C4-2B (cell line): Measurements from ENCODE around the gene TSTD1.
"Not testable (repeated sequence)": the region's sequence is repeated elsewhere in the genome, so short reads cannot be mapped to it uniquely, and the experiment has no call there.

ENCODE experiments used
- H3K27ac ChIP-seq: fragments of 450-650 bp; 2 replicates; pipeline ENCODE4 v1.5.1; 2017
- CTCF ChIP-seq: fragments of 450-650 bp; conservative IDR thresholded peaks from 2 replicates; pipeline ENCODE4 v1.5.1; 2017; ENCODE audit warnings: mild to moderate bottlenecking
- ZFX ChIP-seq: fragments of 450-650 bp; IDR thresholded peaks from 2 replicates; pipeline ENCODE4 v1.6.1; 2017

Gene TSTD1

GRCh38 chr1:161018631-161018930 lies 20.2 kb downstream of the TSTD1 start:
- TF ChIP-seq ZFX = no peak
- no peak for TF ChIP-seq CTCF
- no peak overlapping the region for H3K27ac ChIP-seq

GRCh38 chr1:161017756-161018630 lies 20.8 kb downstream of the TSTD1 start:
- no peak for TF ChIP-seq ZFX
- no peak overlapping the region for H3K27ac ChIP-seq

- H3K27ac ChIP-seq = not testable (repeated sequence)
Measured at GRCh38 chr1:161017181-161017580, 21.6 kb downstream of the TSTD1 start.

GRCh38 chr1:161016683-161017082 lies 22.1 kb downstream of the TSTD1 start:
- not testable (repeated sequence) for H3K27ac ChIP-seq

GRCh38 chr1:161013488-161014230 lies 25.1 kb downstream of the TSTD1 start:
- TF ChIP-seq ZFX (no peak), CTCF (no peak)
- H3K27ac ChIP-seq = peak overlapping the region; percentile 52

- TF ChIP-seq ZFX (no peak), CTCF (no peak)
- H3K27ac ChIP-seq = peak overlapping the region; percentile 52
Measured at GRCh38 chr1:161013131-161013487, 25.7 kb downstream of the TSTD1 start.

GRCh38 chr1:161012420-161012819 lies 26.3 kb downstream of the TSTD1 start:
- TF ChIP-seq ZFX = no peak
- no peak overlapping the region for H3K27ac ChIP-seq

- TF ChIP-seq CTCF (no peak), ZFX (no peak)
- H3K27ac ChIP-seq = no peak overlapping the region
Measured at GRCh38 chr1:161009602-161010211, 29.1 kb downstream of the TSTD1 start.

- no peak overlapping the region for H3K27ac ChIP-seq
- TF ChIP-seq ZFX = no peak
- TF ChIP-seq CTCF = no peak
Measured at GRCh38 chr1:161008869-161009510, 29.8 kb downstream of the TSTD1 start.
